GM20000 (cell line): ENCODE data around the gene CSNK2A3.
"Not testable (repeated sequence)": the region's sequence is repeated elsewhere in the genome, so short reads cannot be mapped to it uniquely, and the experiment has no call there.

ENCODE experiments used
- DNase-seq: peaks from one replicate; pipeline ENCODE4 v3.0.0; 2012; ENCODE audit warnings: low spot score
- TF ChIP-seq, protein P1 (sequence below): IDR thresholded peaks from 2 replicates; pipeline ENCODE4 v1.5.1; 2012; ENCODE audit warnings: mild to moderate bottlenecking, control low read depth; ENCODE audit errors: extremely low read depth, missing control alignments

Gene CSNK2A3

DNA sequence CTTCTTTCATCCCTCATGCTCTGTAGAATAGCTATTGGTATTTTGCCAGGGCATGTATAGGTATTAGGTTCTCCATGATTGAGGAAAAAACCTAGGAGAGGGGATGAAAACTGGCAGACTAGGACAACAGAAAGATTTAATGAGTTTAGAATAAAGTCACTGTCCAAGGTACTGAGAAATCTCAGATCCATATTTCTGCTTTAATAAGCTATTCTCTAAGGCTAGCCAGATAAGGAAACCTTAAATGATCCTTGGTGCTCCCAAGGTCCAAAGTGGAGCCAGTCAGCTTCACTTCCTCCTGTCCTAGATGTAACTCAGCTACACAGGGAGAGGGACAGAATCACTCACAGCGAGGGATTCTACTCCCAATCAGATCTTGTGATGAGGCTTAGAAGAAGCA is 13.7 kb upstream of the CSNK2A3 start:
- no peak for DNase-seq
- TF ChIP-seq, protein P1, sequence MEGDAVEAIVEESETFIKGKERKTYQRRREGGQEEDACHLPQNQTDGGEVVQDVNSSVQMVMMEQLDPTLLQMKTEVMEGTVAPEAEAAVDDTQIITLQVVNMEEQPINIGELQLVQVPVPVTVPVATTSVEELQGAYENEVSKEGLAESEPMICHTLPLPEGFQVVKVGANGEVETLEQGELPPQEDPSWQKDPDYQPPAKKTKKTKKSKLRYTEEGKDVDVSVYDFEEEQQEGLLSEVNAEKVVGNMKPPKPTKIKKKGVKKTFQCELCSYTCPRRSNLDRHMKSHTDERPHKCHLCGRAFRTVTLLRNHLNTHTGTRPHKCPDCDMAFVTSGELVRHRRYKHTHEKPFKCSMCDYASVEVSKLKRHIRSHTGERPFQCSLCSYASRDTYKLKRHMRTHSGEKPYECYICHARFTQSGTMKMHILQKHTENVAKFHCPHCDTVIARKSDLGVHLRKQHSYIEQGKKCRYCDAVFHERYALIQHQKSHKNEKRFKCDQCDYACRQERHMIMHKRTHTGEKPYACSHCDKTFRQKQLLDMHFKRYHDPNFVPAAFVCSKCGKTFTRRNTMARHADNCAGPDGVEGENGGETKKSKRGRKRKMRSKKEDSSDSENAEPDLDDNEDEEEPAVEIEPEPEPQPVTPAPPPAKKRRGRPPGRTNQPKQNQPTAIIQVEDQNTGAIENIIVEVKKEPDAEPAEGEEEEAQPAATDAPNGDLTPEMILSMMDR = no peak

DNA sequence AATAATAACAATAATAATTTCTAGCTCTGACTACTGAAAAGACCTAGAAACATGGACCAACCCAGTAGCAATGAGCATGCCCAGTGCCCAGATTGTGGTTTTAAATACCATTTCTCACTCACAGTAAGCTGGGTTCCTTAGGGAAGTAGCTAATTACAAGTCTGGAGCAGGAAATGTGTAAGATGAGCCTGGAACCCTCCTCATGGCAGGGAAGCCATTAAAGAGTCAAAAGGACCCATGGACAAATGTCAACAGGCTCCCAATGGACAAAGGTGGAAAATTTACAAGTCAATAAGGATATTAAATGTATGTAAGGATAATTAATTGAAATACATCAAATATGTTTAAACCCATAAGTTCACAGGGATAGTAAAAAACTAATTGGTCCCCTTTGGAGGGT is 10.6 kb upstream of the CSNK2A3 start:
- DNase-seq = no peak
- TF ChIP-seq, protein P1 = no peak

DNA sequence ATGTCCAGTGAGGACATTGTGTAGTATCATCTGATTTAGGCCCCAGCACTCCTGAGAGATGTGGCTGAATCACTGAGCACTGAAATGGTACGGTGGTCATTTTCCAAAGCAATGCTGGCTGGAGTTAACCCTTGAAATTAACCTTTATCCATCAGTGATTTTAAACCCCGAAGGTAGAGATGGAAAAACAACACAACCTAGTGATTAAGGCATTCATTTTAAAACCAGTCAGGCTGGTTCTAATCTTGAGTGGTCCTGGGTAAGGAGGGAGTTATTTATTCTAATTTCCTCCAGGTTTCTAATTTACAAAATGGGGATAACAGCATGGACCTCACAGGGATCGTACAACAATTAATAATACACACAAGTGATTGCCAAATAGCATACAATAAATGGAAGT is 6.6 kb upstream of the CSNK2A3 start:
- TF ChIP-seq, protein P1 = no peak
- DNase-seq = no peak

DNA sequence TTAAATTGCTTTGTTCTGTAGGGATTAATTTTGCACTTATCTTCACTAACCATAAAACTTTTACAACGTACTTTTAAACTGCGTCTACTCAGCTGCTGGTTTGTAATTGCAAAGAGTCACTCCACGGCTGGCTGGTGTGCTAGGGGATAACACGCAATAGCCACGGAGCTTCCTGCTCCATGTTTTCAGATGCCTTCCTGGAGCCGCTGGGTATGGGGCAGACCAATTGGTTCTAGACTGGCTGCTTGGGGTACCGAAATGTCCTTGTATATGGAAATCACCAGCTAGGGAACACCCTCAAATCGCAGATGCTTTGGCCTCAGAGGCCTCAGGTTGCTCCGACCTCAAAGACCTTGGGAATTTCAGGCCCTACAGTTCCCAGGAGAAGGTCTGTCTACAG is 3.8 kb upstream of the CSNK2A3 start:
- TF ChIP-seq, protein P1 = no peak
- no peak for DNase-seq

DNA sequence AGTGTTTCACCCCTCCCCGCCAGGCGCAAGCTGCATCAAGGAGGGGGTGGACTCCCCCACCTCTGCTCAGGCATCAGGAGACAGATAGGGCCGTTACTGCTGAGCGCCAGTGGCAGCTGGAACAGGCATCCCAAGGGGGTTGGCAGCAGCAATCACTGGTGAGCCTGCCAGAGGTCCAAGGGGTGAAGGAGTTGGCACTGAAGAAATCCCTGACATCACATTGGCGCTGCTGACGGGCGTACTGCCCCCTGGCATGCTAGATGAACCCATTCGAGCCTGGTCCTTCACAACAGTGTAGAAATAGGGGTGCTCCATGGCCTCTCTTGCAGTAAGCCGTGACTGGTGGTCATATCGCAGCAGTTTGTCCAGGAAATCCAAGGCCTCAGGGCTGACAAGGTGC is 1.2 kb downstream of the CSNK2A3 start:
- DNase-seq = not testable (repeated sequence)

DNA sequence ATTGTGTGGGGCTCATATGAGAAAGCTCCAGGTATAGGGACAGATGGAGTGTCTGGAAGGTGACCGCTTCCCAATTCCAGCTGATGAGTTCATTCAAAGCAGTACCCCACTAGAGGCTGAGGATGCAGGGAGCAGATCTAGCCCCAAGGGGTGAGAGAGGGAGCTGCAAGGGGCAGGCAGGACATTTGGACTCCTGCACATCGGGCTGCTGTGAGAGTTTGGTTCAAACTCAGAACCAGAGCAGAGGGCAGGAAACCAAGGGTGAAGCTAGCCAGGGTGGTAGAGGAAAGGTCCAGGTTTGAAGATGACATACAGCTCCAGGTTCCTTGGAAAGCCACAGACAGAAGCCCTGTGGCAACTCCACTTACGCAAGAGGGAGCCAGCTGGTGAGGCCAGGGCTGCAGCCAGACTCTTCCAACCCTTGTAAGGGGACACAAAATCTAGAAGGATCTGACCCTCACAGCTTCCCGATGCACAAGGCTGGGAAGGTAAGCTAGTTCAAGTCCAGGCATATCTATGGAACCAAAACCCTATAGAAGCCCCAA is 1.9 kb downstream of the CSNK2A3 start:
- DNase-seq = no peak
- TF ChIP-seq, protein P1 = no peak

DNA sequence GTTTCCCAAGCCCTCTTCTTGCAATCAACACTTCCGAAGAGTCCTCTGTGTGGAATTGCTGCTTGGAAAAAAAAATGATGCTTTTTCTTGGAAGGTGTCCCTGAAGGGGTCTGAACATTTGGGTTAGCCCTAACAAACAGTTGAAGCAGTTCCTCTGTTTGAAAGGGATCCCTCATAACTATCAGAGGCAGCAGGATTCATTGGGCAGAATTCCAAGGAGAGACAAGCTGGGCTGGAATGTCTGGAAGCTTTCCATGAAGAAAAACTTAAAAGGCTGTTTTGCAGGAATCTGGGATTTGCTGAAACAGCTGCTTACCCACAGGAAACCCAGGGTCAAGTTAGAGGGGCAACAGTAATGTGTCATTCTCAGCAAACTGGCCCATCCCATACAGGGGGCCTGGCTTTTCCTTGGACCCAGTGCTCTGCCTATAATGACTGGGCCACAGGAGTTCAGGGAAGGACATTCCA is 3.1 kb downstream of the CSNK2A3 start:
- TF ChIP-seq, protein P1 = no peak
- DNase-seq = no peak

DNA sequence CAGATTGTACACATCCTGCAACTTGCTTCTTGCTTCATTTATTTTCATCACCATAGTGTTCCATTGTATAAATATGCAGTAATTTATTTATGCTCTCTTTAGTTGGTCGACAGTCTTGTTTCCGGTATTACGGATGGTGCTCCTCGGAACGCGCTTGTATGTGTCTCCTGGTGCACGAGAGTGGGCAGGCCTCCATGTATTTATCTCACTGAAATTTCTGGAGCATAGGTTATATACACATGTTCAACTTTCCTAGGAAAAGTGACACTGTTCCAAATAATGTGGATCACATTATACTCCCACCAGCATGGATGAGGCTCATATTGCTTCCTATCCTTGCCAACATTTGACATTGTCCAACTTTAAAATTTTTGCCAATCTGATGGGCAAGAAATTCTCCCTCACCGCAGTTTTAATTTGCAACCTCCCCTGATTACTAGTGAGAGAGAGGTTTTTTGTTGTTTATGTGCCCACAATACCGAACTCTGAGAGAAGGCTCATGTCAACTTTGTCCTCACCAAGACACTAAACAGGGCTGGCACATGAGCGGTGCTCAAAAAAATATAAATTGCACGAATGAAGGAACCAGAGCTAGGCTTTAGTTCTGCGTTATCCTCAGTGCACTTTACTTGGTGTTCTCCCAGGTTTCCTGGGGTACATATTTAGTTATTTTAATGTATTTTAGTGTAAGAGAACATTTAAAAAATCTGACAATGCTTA is 3.8 kb downstream of the CSNK2A3 start:
- DNase-seq = no peak
- TF ChIP-seq, protein P1 = no peak
